PC-3 (cell line): Measurements from ENCODE around the gene RBM14. TPM values are rescaled to one million over a fixed set of nuclear protein-coding genes. Genes with fewer than 3 reads are reported as not detected.

Experiments used
- ATAC-seq: fragments of 200-7000 bp; cut with Tn5 transposase; 2 replicates; pipeline ENCODE4 v1.9.1; 2020; ENCODE audit warnings: mild to moderate bottlenecking, moderate library complexity
- BruUV-seq: library from RNA; stranded (reverse); fragments of 400-500 nt; replicated peaks from 2 replicates; lab custom pipeline; 2021; lab: Mats Ljungman, UMichigan
- CTCF ChIA-PET: fragments of 300-600 bp; sonication (Branson Sonifier 250); formaldehyde crosslinking; loops from one replicate; lab custom pipeline; 2022; ENCODE audit warnings: antibody characterized with exemption; lab: Charles Lee
- POLR2A ChIA-PET: fragments of 300-600 bp; sonication (Branson Sonifier 250); formaldehyde crosslinking; loops from one replicate; lab custom pipeline; 2022; ENCODE audit warnings: antibody characterized with exemption; ENCODE audit not compliant: unreplicated experiment; lab: Charles Lee
- DNase-seq: peaks from one replicate; pipeline ENCODE4 v3.0.0-alpha.2; 2015
- H2AFZ ChIP-seq: fragments of 300-600 bp; sonication (generic); 2 replicates; pipeline ENCODE4 v1.6.0; 2016; ENCODE audit warnings: antibody characterized with exemption, low read length
- H3F3A ChIP-seq: fragments of 300-600 bp; sonication (generic); one replicate; pipeline ENCODE4 v1.6.0; 2017; ENCODE audit warnings: antibody characterized with exemption, low read length, control low read depth, mild to moderate bottlenecking; ENCODE audit not compliant: unreplicated experiment
- H3K27ac ChIP-seq: fragments of 300-600 bp; sonication (generic); 2 replicates; pipeline ENCODE4 v1.5.1; 2016; ENCODE audit warnings: mild to moderate bottlenecking, low read length
- H3K27me3 ChIP-seq: fragments of 300-600 bp; sonication (generic); 2 replicates; pipeline ENCODE4 v1.6.1; 2016; ENCODE audit warnings: low read length, mixed read lengths
- H3K36me3 ChIP-seq: fragments of 300-600 bp; sonication (generic); 2 replicates; pipeline ENCODE4 v1.6.1; 2016; ENCODE audit warnings: low read depth, mixed run types, low read length, mixed read lengths
- H3K4me1 ChIP-seq: fragments of 300-600 bp; sonication (generic); 2 replicates; pipeline ENCODE4 v1.5.1; 2016; ENCODE audit warnings: low read length; ENCODE audit not compliant: insufficient read depth
- H3K4me2 ChIP-seq: fragments of 300-600 bp; sonication (generic); 2 replicates; pipeline ENCODE4 v1.6.0; 2016; ENCODE audit warnings: low read length
- H3K4me3 ChIP-seq: fragments of 300-600 bp; sonication (generic); 2 replicates; pipeline ENCODE4 v1.5.1; 2016; ENCODE audit warnings: mild to moderate bottlenecking, low read length, mixed read lengths
- H3K79me2 ChIP-seq: fragments of 300-600 bp; sonication (generic); 2 replicates; pipeline ENCODE4 v1.6.1; 2017; ENCODE audit warnings: low read length, mixed read lengths
- H3K9ac ChIP-seq: fragments of 300-600 bp; sonication (generic); 2 replicates; pipeline ENCODE4 v1.6.0; 2016; ENCODE audit warnings: mild to moderate bottlenecking, low read length
- H3K9me2 ChIP-seq: fragments of 300-600 bp; sonication (generic); replicated peaks from 2 replicates; pipeline ENCODE4 v1.6.1; 2016; ENCODE audit warnings: mixed run types, low read length, mixed read lengths
- H3K9me3 ChIP-seq: fragments of 300-600 bp; sonication (generic); 2 replicates; pipeline ENCODE4 v1.6.1; 2016; ENCODE audit warnings: low read length, mixed read lengths
- H4K20me1 ChIP-seq: fragments of 300-600 bp; sonication (generic); 2 replicates; pipeline ENCODE4 v1.6.1; 2016; ENCODE audit warnings: low read length, mixed read lengths
- EZH2 ChIP-seq: fragments of 300-600 bp; sonication (generic); IDR thresholded peaks from one replicate; pipeline ENCODE4 v1.6.1; 2017; ENCODE audit warnings: antibody characterized with exemption, mild to moderate bottlenecking, low read length; ENCODE audit not compliant: unreplicated experiment
- EZH2phosphoT487 ChIP-seq: fragments of 300-600 bp; sonication (generic); IDR thresholded peaks from 2 replicates; pipeline ENCODE4 v1.6.1; 2018; ENCODE audit warnings: mild to moderate bottlenecking, antibody characterized with exemption, low read length, borderline replicate concordance
- intact Hi-C: fragments of 100-400 bp; cut with micrococcal nuclease; formaldehyde crosslinking; loops from 2 replicates; pipeline ENCODE4 v1.9.0; 2023
- total RNA-seq: library from RNA; depleted of rRNA; stranded (reverse); fragments of >200 nt; gene quantifications from 2 replicates; pipeline ENCODE4 v1.2.3, GENCODE V29; 2014
- TF ChIP-seq, protein P1 (sequence below): fragments of 300-600 bp; sonication (generic); conservative IDR thresholded peaks from 2 replicates; pipeline ENCODE4 v1.5.1; 2017; ENCODE audit warnings: antibody characterized with exemption, low read depth, mild to moderate bottlenecking, low read length

Gene RBM14
- total RNA-seq, 1 experiment from 2014 or later: 79.3 TPM

DNA sequence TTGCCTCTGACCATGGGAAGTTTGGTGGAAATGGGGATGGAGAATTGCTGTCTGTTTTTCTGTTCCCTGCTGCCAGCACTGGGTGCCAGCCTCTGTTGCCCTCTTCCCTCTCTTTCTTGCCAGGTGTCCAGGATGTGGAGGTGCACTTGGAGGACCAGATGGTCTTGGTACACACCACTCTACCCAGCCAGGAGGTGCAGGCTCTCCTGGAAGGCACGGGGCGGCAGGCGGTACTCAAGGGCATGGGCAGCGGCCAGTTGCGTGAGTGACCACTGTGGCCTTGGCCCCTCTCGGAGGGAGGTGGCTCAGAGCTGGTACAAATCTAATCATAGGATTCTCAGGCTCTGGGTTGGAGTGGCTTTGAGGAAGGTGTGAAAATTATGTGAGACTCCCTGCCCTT, 17.4 kb upstream of the RBM14 start:
- Histone ChIP-seq H2AFZ (no peak overlapping the region), H3K79me2 (peaks cover 13% of the 10 kb centered on the region; the same call in 1 of the 2 replicates), H3K36me3 (peaks cover 11% of the 10 kb centered on the region; the same call in 1 of the 2 replicates), H3K9ac (no peak overlapping the region), H3K9me3 (no peaks in the 10 kb centered on the region), H3K9me2 (no peaks in the 10 kb centered on the region), H3F3A (no peaks in the 10 kb centered on the region), H3K4me2 (no peak overlapping the region), H3K4me3 (no peak overlapping the region), H4K20me1 (no peaks in the 10 kb centered on the region), H3K27me3 (no peaks in the 10 kb centered on the region), H3K4me1 (0 out of 2 replicates have a peak, but pooled peaks cover 4% of the 10 kb centered on the region), H3K27ac (no peak overlapping the region)
- DNase-seq: no peak
- TF ChIP-seq EZH2phosphoT487 (no peak), EZH2 (no peak)
- TF ChIP-seq, protein P1, sequence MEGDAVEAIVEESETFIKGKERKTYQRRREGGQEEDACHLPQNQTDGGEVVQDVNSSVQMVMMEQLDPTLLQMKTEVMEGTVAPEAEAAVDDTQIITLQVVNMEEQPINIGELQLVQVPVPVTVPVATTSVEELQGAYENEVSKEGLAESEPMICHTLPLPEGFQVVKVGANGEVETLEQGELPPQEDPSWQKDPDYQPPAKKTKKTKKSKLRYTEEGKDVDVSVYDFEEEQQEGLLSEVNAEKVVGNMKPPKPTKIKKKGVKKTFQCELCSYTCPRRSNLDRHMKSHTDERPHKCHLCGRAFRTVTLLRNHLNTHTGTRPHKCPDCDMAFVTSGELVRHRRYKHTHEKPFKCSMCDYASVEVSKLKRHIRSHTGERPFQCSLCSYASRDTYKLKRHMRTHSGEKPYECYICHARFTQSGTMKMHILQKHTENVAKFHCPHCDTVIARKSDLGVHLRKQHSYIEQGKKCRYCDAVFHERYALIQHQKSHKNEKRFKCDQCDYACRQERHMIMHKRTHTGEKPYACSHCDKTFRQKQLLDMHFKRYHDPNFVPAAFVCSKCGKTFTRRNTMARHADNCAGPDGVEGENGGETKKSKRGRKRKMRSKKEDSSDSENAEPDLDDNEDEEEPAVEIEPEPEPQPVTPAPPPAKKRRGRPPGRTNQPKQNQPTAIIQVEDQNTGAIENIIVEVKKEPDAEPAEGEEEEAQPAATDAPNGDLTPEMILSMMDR: no peak
- intact Hi-C loops: no loop called here
- POLR2A ChIA-PET: interaction anchor here (0.6 kb wide), 1 partner anchor 18 kb away, joined by 3 read pairs; the partner anchor contains the start of gene RBM14
- CTCF ChIA-PET: no interaction called here
- no peak for ATAC-seq
- no TSS peak for BruUV-seq

DNA sequence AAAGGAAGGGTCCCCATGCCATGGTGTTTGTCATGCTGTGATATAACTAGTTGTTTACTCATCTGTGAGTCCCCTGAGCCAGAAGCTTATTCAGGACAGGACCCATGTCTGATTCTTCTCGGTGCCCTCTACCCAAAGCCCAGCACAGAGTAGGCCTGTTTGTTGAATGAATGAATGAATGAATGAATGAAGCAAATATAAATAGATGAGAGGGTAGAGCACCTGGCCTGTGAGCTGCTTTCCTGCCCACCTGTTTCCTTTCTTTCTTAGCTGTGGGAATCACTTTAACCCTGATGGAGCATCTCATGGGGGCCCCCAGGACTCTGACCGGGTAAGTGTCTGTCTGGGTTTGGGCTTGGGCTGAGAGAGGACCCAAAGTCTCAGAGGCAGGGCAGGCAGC, 16.2 kb upstream of the RBM14 start:
- Histone ChIP-seq H3K79me2 (0 out of 2 replicates have a peak, but pooled peaks cover 3% of the 10 kb centered on the region), H4K20me1 (no peaks in the 10 kb centered on the region), H3K36me3 (peaks cover 11% of the 10 kb centered on the region; the same call in 1 of the 2 replicates), H3K27me3 (no peaks in the 10 kb centered on the region), H3K9me2 (no peaks in the 10 kb centered on the region), H3K4me2 (no peak overlapping the region), H2AFZ (no peak overlapping the region), H3K9ac (no peak overlapping the region), H3K27ac (no peak overlapping the region), H3K4me1 (no peaks in the 10 kb centered on the region), H3K4me3 (no peak overlapping the region), H3K9me3 (no peaks in the 10 kb centered on the region), H3F3A (no peaks in the 10 kb centered on the region)
- TF ChIP-seq, protein P1: no peak
- no peak for TF ChIP-seq EZH2
- TF ChIP-seq EZH2phosphoT487: no peak
- DNase-seq (no peak), ATAC-seq (no peak)
- ChIA-PET CTCF (no interaction called here), POLR2A (no interaction called here)
- no TSS peak for BruUV-seq
- intact Hi-C loops: no loop called here

DNA sequence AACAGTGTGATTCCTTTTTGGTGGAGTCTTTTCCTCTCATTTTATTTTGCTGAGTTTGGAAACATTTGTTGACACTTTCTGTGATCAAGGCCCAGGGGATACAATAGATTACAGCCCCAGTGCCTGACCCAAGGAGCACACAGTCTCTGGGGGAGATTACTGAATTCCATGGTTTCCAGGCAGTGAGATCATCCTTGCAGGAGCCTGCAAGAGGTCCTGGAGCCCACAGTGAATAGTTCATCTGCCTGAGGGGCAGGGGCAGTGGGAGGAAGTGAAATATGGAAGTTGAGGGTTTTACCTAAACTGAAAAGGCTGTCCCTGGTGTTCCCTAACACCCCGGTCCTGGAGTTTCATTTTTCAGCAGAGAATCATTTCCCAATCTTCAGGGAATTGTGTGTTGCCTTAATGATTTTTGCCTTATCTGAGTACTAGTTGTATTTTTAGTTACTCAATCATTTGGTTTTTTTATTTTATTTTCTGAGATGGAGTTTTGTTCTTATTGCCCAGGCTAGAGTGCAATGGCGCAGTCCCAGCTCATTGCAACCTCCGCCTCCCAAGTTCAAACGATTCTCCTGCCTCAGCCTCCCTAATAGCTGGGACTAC, 15.7 kb upstream of the RBM14 start:
- Histone ChIP-seq H3K36me3 (peaks cover 11% of the 10 kb centered on the region; the same call in 1 of the 2 replicates), H3K4me2 (no peak overlapping the region), H3K4me3 (no peak overlapping the region), H2AFZ (no peak overlapping the region), H3K27ac (no peak overlapping the region), H3K9ac (no peak overlapping the region), H3K4me1 (no peaks in the 10 kb centered on the region), H3K9me3 (no peaks in the 10 kb centered on the region), H3K27me3 (no peaks in the 10 kb centered on the region), H4K20me1 (no peaks in the 10 kb centered on the region), H3K79me2 (no peaks in the 10 kb centered on the region), H3K9me2 (no peaks in the 10 kb centered on the region), H3F3A (no peaks in the 10 kb centered on the region)
- ChIA-PET CTCF (no interaction called here), POLR2A (no interaction called here)
- ATAC-seq: no peak
- intact Hi-C loops: no loop called here
- no peak for TF ChIP-seq EZH2
- TF ChIP-seq, protein P1: no peak
- no peak for TF ChIP-seq EZH2phosphoT487
- no peak for DNase-seq
- BruUV-seq: no TSS peak
